HG02763 (cell line): ENCODE measurements around the gene PTGER2.
A peak's percentile ranks its signal among the peaks of the same experiment; 100 is the strongest.

ENCODE experiments used
- ATAC-seq: cut with Tn5 transposase; IDR thresholded peaks from one replicate; pipeline ENCODE4 v1.9.1; 2021; ENCODE audit warnings: mild to moderate bottlenecking, moderate library complexity; ENCODE audit not compliant: unreplicated experiment

Gene PTGER2

GRCh38 chr14:52304248-52304904, 9.7 kb upstream of the PTGER2 start:
- no peak for ATAC-seq

- no peak for ATAC-seq
Observed at GRCh38 chr14:52305014-52305413, 9.1 kb upstream of the PTGER2 start.

GRCh38 chr14:52307376-52307775, 6.7 kb upstream of the PTGER2 start:
- ATAC-seq: no peak

DNA sequence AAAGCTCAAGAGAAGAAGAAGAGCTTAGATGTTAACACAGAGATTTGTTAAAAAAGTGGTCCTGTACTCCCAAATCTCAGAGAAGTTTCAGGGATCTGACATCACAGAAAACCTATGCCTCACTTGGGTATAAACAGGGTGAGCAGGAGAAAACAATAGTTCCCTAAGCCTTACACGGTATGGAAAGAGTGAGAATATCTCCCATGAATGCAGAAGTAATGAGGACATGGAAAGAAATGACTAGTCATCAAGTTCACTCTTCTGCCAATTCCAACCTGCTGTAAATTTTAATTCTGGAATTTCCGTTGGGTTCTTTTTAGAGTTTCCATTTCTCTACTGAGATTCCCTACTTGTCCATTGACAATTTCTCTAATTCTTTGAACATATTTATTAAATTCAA, 6.2 kb upstream of the PTGER2 start:
- no peak for ATAC-seq

DNA sequence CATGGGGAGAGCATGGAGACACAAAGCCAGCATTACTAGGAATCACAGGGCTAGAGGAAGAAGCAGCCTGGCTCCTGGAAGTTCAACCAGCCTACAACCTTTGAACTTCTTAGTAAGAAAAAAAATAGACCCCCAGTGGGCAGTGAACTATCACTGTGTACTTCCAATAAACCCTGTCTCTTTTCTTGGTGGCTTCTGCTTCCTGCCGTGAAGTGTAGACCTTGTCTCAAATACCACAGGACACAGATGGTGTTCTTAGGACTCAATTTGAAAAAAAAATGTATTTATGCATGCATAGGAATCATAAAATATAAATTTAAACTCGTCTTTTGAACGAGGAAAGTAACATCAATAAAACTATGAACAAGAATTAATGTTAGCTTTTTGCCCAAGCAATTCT, 3.6 kb upstream of the PTGER2 start:
- ATAC-seq: no peak

- ATAC-seq: no peak
Observed at GRCh38 chr14:52312931-52313355, 1.2 kb upstream of the PTGER2 start.

DNA sequence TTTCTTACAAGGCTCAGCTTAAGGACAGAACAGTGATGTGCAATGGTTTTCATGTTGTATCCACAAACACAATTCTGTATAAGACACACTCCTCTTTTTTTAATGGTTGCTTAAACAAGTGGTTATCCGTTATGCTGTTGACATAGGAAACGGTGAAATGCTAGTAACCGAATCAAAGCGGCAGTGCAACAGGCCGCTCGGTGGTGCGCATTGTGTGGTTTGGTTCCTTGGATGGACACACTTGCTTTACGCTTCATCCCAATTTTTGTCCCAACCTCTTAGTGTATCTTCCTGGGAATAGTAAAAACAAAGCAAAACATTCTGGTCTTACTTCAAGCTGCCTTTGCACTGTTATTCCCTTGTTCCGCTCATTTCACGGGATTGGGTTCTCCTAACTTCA, 650 bp upstream of the PTGER2 start:
- no peak for ATAC-seq

DNA sequence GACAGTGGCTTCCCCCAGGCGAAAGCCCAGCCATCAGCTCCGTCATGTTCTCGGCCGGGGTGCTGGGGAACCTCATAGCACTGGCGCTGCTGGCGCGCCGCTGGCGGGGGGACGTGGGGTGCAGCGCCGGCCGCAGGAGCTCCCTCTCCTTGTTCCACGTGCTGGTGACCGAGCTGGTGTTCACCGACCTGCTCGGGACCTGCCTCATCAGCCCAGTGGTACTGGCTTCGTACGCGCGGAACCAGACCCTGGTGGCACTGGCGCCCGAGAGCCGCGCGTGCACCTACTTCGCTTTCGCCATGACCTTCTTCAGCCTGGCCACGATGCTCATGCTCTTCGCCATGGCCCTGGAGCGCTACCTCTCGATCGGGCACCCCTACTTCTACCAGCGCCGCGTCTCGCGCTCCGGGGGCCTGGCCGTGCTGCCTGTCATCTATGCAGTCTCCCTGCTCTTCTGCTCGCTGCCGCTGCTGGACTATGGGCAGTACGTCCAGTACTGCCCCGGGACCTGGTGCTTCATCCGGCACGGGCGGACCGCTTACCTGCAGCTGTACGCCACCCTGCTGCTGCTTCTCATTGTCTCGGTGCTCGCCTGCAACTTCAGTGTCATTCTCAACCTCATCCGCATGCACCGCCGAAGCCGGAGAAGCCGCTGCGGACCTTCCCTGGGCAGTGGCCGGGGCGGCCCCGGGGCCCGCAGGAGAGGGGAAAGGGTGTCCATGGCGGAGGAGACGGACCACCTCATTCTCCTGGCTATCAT, 663 bp downstream of the PTGER2 start:
- no peak for ATAC-seq

DNA sequence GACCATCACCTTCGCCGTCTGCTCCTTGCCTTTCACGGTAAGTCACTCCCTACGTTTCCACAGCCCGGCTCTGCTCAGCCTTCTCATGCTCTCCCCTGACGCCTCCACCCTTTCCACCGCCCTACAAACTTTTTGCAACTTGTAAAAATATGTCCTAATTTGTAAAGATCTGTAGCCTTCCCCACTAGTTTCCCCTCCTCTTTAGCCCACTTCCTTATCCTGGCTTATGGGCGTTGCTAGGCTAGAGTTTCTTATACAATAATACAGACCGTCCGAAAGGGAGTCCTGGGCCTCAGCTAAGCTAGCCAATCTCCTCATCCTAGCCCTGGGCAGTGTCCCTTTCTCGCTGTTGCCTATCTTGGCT, 1.2 kb downstream of the PTGER2 start:
- no peak for ATAC-seq

DNA sequence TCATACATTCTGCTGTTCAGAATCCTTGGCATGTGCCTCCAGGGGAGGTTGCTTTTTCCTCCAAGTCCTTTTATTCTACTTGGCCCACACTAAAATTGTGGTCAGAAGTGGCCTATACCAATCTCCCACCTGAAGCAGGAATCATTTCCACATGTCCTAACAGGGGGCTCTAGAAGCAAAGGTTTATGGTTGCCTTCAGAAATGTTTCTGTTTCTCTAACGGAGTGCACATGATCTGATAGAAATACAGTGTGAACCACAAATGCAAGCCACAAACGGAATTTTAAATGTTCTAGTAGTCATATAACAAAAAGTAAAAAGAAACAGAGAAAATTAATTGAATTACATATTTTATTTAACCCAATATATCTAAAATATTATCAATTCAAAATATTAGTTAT, 4.0 kb downstream of the PTGER2 start:
- ATAC-seq: no peak

DNA sequence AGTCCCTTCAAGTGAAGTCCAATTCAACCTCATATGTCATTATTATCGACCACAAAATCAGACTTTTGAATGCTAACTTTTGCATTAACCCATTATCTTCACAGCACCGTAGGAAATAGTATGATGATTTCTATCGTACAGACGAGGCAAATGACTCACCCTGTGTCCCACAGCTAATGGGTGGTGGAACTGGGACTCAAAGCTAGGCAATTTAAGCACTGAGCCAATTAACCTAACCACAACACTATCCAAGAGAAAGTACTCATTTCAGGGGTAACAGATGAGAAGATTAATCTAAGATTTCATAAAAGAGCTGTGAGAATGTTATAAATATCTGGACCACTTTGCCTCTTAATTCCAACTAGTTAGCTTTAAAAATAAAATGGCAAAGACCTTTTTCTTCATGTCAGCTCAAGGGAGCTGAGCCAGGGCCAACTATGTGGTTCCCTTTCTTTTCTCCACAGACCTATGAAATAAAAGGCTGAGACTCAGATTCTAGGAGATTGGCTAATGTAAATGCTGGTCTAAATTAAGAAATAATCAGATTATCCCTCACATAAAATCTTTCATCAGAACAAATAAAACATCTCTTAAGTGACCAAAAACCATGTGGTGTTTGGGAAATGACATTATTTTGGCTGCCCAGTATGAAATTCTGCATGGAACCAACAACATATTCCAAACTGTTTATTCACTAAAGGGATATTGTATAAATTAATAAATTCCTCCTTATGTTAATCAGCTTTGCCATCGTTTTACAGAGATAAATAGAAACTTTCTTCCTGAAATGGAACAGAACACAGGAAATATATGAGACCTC, 4.9 kb downstream of the PTGER2 start:
- ATAC-seq: no peak

DNA sequence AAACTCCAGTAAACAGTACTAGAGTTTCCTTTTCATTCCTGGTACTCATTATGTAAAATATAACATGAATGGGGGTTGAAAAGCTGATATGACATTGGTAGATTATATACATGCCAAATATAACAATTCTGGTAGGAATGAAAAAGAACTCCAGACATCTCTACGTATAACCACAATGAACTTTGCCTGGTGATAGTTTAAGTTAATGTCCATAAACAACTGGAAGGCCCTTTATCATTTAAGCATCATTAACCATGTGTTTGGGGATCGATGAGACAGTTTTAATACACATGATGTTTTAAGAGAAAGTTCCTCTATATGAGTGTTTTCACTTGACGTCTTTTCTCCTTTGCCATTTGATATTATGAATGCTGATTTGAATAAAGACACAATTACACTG, 5.8 kb downstream of the PTGER2 start:
- ATAC-seq: no peak

GRCh38 chr14:52325126-52325525, 11.0 kb downstream of the PTGER2 start:
- ATAC-seq: peak; percentile 95

- ATAC-seq: no peak
Observed at GRCh38 chr14:52325630-52326029, 11.5 kb downstream of the PTGER2 start.

- ATAC-seq: no peak
Observed at GRCh38 chr14:52327374-52328226, 13.5 kb downstream of the PTGER2 start.

DNA sequence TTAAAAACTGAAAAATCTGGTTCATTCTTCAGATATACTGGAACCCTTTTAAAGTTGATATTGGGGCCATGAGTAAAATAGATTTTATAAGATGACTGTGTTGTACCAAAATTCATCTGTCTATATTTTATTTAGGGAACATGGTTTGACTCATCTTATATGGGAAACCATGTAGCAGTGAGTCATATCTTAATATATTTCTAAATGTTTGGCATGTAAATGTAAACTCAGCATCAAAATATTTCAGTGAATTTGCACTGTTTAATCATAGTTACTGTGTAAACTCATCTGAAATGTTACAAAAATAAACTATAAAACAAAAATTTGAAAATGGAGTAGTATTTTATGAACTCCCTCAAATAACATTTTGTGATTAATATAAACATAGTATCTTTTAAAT, 14.2 kb downstream of the PTGER2 start:
- no peak for ATAC-seq

DNA sequence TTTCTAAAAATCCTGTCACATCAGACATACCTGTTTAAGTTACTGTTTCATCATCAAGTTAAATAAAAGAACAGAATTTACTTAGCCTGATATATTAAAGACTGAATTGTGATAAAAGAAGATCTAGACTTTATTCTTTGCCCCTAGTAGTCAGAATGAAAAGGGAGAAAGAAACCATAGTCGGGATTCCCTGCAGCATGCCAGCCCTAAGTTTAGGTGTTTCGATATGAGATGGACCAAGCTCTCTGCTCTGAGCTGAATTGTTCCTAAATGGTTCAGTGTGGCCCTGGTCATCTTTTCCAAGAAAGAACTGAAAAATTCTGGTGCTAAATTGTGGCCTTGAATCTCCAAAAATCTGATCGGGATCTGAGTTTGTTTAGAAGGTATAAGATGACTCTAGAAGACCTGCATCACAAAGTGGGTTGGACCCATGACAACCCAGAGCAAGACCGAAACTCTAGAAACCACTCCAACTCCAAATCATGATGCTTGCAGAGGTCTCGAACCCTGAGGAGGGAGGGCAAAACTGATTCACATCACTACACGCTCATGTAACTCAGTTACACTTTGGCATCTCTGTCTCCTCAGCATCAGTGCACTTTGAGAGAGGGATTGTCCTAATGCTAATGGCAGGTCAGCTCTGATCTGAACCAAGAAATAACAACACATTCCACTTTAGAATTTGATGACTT, 15.7 kb downstream of the PTGER2 start:
- ATAC-seq: no peak

- no peak for ATAC-seq
Observed at GRCh38 chr14:52332269-52332668, 18.2 kb downstream of the PTGER2 start.

DNA sequence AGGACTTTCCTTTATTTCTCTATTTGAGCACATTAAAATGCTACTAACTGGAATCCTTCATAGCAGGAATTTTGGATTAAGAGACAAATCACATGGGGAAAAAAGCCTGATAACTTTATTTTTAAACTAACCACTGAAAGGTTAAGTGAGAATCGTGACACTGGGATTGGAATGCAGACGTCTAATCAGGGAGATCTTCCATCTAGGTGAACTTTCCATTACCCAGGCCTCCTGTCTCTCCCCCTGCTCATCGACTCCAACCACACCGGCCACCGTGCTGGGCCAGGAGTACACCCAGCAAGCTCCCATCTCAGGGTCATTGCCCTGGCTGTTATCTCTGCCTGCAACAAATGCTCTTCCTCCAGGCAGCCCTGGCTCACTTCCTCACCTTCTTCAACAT, 19.0 kb downstream of the PTGER2 start:
- ATAC-seq: no peak
